H9 (cell line): Measurements from ENCODE around the gene KIF6. TPM values are rescaled to one million over a fixed set of nuclear protein-coding genes. Genes with fewer than 3 reads are reported as not detected.

Experiments
- DNase-seq: peaks from one replicate; pipeline ENCODE4 v3.0.0-alpha.2; 2017
- H2AFZ ChIP-seq: one replicate; pipeline ENCODE4 v1.6.1; 2013; ENCODE audit warnings: mild to moderate bottlenecking, low read length, control low read depth, moderate library complexity
- H2AK5ac ChIP-seq: 2 replicates; pipeline ENCODE4 v1.6.1; 2013; ENCODE audit warnings: low read length, control low read depth, mixed read lengths; ENCODE audit not compliant: insufficient read length
- H2BK120ac ChIP-seq: one replicate; pipeline ENCODE4 v1.6.1; 2013; ENCODE audit warnings: low read depth, mild to moderate bottlenecking, low read length, control low read depth, inconsistent platforms; ENCODE audit not compliant: poor library complexity, severe bottlenecking
- H2BK12ac ChIP-seq: 2 replicates; pipeline ENCODE4 v1.6.1; 2013; ENCODE audit warnings: low read length, control low read depth, mixed read lengths, low read depth; ENCODE audit not compliant: insufficient read length
- H2BK15ac ChIP-seq: 2 replicates; pipeline ENCODE4 v1.6.1; 2013; ENCODE audit warnings: low read depth, low read length, control low read depth
- H2BK20ac ChIP-seq: one replicate; pipeline ENCODE4 v1.6.1; 2013; ENCODE audit warnings: low read depth, mild to moderate bottlenecking, low read length, control low read depth, inconsistent platforms; ENCODE audit not compliant: poor library complexity, severe bottlenecking
- H2BK5ac ChIP-seq: 2 replicates; pipeline ENCODE4 v1.6.1; 2013; ENCODE audit warnings: low read length, control low read depth, mixed read lengths; ENCODE audit not compliant: insufficient read length
- H3K14ac ChIP-seq: 2 replicates; pipeline ENCODE4 v1.6.1; 2013; ENCODE audit warnings: low read length, control low read depth; ENCODE audit not compliant: insufficient read depth
- H3K18ac ChIP-seq: 2 replicates; pipeline ENCODE4 v1.6.1; 2013; ENCODE audit warnings: low read depth, mild to moderate bottlenecking, mixed read lengths, low read length, control low read depth; ENCODE audit not compliant: insufficient read length
- H3K23ac ChIP-seq: 2 replicates; pipeline ENCODE4 v1.6.1; 2013; ENCODE audit warnings: low read length, control low read depth, mixed read lengths, low read depth; ENCODE audit not compliant: insufficient read length
- H3K23me2 ChIP-seq: 2 replicates; pipeline ENCODE4 v1.6.1; 2013; ENCODE audit warnings: low read depth, mild to moderate bottlenecking, mixed read lengths, low read length, control low read depth; ENCODE audit not compliant: insufficient read length, poor library complexity, severe bottlenecking
- H3K27ac ChIP-seq: 2 replicates; pipeline ENCODE4 v1.5.1; 2013; ENCODE audit warnings: low read length, control low read depth, mixed read lengths, low read depth; ENCODE audit not compliant: insufficient read length
- H3K27me3 ChIP-seq: 2 replicates; pipeline ENCODE4 v1.6.1; 2013; ENCODE audit warnings: low read length, control low read depth, inconsistent platforms; ENCODE audit not compliant: insufficient read depth
- H3K4ac ChIP-seq: 2 replicates; pipeline ENCODE4 v1.6.1; 2013; ENCODE audit warnings: low read depth, mild to moderate bottlenecking, control low read depth, inconsistent platforms, low read length, moderate library complexity
- H3K4me1 ChIP-seq: 2 replicates; pipeline ENCODE4 v1.6.1; 2013; ENCODE audit warnings: low read length, control low read depth, inconsistent platforms; ENCODE audit not compliant: insufficient read depth
- H3K4me2 ChIP-seq: 2 replicates; pipeline ENCODE4 v1.6.1; 2013; ENCODE audit warnings: low read length, control low read depth, mixed read lengths; ENCODE audit not compliant: insufficient read length, insufficient read depth
- H3K56ac ChIP-seq: 2 replicates; pipeline ENCODE4 v1.6.1; 2013; ENCODE audit warnings: low read depth, mild to moderate bottlenecking, mixed read lengths, low read length, control low read depth; ENCODE audit not compliant: insufficient read length
- H3K79me1 ChIP-seq: 2 replicates; pipeline ENCODE4 v1.6.1; 2013; ENCODE audit warnings: low read depth, mild to moderate bottlenecking, moderate library complexity, low read length, control low read depth, inconsistent platforms; ENCODE audit not compliant: insufficient read depth, poor library complexity, severe bottlenecking
- H3K79me2 ChIP-seq: 2 replicates; pipeline ENCODE4 v1.6.1; 2013; ENCODE audit warnings: low read length, control low read depth, inconsistent platforms; ENCODE audit not compliant: insufficient read depth
- H3K9ac ChIP-seq: 2 replicates; pipeline ENCODE4 v1.6.1; 2013; ENCODE audit warnings: low read length, control low read depth, mixed read lengths; ENCODE audit not compliant: insufficient read length; ENCODE audit errors: extremely low read depth
- H3K9me3 ChIP-seq: one replicate; pipeline ENCODE4 v1.6.1; 2013; ENCODE audit warnings: low read depth, low read length, inconsistent platforms; ENCODE audit not compliant: control insufficient read depth
- H3T11ph ChIP-seq: one replicate; pipeline ENCODE4 v1.6.1; 2013; ENCODE audit warnings: mild to moderate bottlenecking, low read length, control low read depth, inconsistent platforms
- H4K20me1 ChIP-seq: one replicate; pipeline ENCODE4 v1.6.1; 2013; ENCODE audit not compliant: control insufficient read depth, insufficient read length, insufficient read depth
- H4K5ac ChIP-seq: 2 replicates; pipeline ENCODE4 v1.6.1; 2013; ENCODE audit warnings: low read depth, mild to moderate bottlenecking, mixed read lengths, low read length, control low read depth; ENCODE audit not compliant: insufficient read length
- H4K8ac ChIP-seq: replicated peaks from 2 replicates; pipeline ENCODE4 v1.6.1; 2013; ENCODE audit warnings: low read length, control low read depth, mixed read lengths, low read depth; ENCODE audit not compliant: insufficient read length
- H4K91ac ChIP-seq: 2 replicates; pipeline ENCODE4 v1.6.1; 2013; ENCODE audit warnings: low read depth, mild to moderate bottlenecking, moderate library complexity, mixed read lengths, low read length, control low read depth; ENCODE audit not compliant: insufficient read length
- H3K27ac Mint-ChIP-seq, 3 experiments: 2 replicates in 2 of 3; 3 replicates in 1 of 3; pipeline ENCODE4 v1.8.0; 2020 to 2021; ENCODE audit warnings: mixed read lengths in 3 of 3, mild to moderate bottlenecking in 1 of 3, moderate library complexity in 1 of 3
- H3K27me3 Mint-ChIP-seq: 2 replicates; pipeline ENCODE4 v1.8.0; 2021; ENCODE audit warnings: low read depth, mild to moderate bottlenecking, moderate library complexity, mixed read lengths
- H3K36me3 Mint-ChIP-seq, 3 experiments: 2 replicates in 2 of 3; 3 replicates in 1 of 3; pipeline ENCODE4 v1.8.0; 2020 to 2021; ENCODE audit warnings: low read depth in 3 of 3, mixed read lengths in 3 of 3; ENCODE audit not compliant: insufficient read depth in 1 of 3
- H3K4me1 Mint-ChIP-seq, 2 experiments: 2 replicates each; pipeline ENCODE4 v1.8.0; 2020; ENCODE audit warnings: mixed read lengths in 2 of 2
- H3K4me3 Mint-ChIP-seq, 2 experiments: 2 replicates in 1 of 2; 3 replicates in 1 of 2; pipeline ENCODE4 v1.8.0; 2020 to 2021; ENCODE audit warnings: mild to moderate bottlenecking in 2 of 2, mixed read lengths in 2 of 2, moderate library complexity in 1 of 2
- H3K9me3 Mint-ChIP-seq, 2 experiments: 2 replicates in 1 of 2; 3 replicates in 1 of 2; pipeline ENCODE4 v1.8.0; 2020; ENCODE audit warnings: mild to moderate bottlenecking in 2 of 2, mixed read lengths in 2 of 2, moderate library complexity in 1 of 2
- total RNA-seq: library from RNA; stranded (reverse); gene quantifications from 2 replicates; pipeline ENCODE4 v1.2.1, GENCODE V29; 2021
- TF ChIP-seq, protein P1 (sequence below): fragments of 200-600 bp; sonication (generic); conservative IDR thresholded peaks from 3 replicates; pipeline ENCODE4 v1.8.0; 2021; ENCODE audit warnings: antibody characterized with exemption, mild to moderate bottlenecking

Gene KIF6
- total RNA-seq, 1 experiment from 2014 or later, result 0.63 TPM

DNA sequence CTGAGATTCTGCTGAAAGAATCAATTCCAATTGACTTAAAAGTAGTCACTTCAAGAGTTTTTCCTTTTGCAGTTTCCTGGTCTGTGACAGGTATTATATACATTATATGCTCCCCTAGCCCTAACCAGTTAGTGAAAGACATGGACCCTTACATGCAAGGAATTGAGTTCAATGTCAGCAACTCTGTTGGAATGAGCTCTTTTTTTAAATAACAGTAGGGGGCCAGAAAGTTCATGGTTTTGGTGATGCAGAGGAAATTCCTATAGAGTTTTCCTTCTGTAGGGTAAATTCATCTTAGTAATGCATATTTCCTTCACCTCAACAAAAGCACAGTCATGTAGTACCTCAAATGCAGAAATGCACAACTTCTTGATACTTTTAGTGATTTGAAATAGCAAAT, 172.2 kb downstream of the KIF6 start:
- Histone ChIP-seq H2BK15ac (no peak overlapping the region), H4K5ac (no peak overlapping the region), H4K91ac (no peak overlapping the region), H3T11ph (no peak overlapping the region), H2BK120ac (no peak overlapping the region), H3K27me3 (no peaks in the 10 kb centered on the region; the same call in 1 of the 2 replicates), H3K27ac (no peak overlapping the region), H3K4ac (no peak overlapping the region), H3K23ac (no peak overlapping the region), H2AK5ac (no peak overlapping the region), H3K14ac (no peak overlapping the region), H2BK5ac (no peak overlapping the region), H3K79me1 (no peaks in the 10 kb centered on the region), H2BK12ac (no peak overlapping the region), H2AFZ (no peak overlapping the region), H3K23me2 (no peaks in the 10 kb centered on the region), H3K9ac (no peak overlapping the region), H3K79me2 (no peaks in the 10 kb centered on the region), H3K18ac (no peak overlapping the region), H4K8ac (no peak overlapping the region), H3K4me1 (peaks cover 6% of the 10 kb centered on the region; the same call in 1 of the 2 replicates), H3K4me2 (no peak overlapping the region), H2BK20ac (no peak overlapping the region), H4K20me1 (no peaks in the 10 kb centered on the region), H3K9me3 (no peaks in the 10 kb centered on the region), H3K56ac (no peak overlapping the region)
- peaks cover 21 to 30% of the 10 kb centered on the region in 2 experiments for H3K4me1 Mint-ChIP-seq
- H3K27me3 Mint-ChIP-seq, result peaks cover 3% of the 10 kb centered on the region; the same call in 1 of the 2 replicates
- TF ChIP-seq, protein P1, sequence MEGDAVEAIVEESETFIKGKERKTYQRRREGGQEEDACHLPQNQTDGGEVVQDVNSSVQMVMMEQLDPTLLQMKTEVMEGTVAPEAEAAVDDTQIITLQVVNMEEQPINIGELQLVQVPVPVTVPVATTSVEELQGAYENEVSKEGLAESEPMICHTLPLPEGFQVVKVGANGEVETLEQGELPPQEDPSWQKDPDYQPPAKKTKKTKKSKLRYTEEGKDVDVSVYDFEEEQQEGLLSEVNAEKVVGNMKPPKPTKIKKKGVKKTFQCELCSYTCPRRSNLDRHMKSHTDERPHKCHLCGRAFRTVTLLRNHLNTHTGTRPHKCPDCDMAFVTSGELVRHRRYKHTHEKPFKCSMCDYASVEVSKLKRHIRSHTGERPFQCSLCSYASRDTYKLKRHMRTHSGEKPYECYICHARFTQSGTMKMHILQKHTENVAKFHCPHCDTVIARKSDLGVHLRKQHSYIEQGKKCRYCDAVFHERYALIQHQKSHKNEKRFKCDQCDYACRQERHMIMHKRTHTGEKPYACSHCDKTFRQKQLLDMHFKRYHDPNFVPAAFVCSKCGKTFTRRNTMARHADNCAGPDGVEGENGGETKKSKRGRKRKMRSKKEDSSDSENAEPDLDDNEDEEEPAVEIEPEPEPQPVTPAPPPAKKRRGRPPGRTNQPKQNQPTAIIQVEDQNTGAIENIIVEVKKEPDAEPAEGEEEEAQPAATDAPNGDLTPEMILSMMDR, result no peak
- no peak overlapping the region for H3K4me3 Mint-ChIP-seq
- no peak for DNase-seq
- no peaks in the 10 kb centered on the region for H3K9me3 Mint-ChIP-seq
- no peak overlapping the region for H3K27ac Mint-ChIP-seq
- no peaks in the 10 kb centered on the region for H3K36me3 Mint-ChIP-seq
